NCI-H748 (cell line): ENCODE results near the gene CCDC144A.
"Not testable (repeated sequence)": the region's sequence is repeated elsewhere in the genome, so short reads cannot be mapped to it uniquely, and the experiment has no call there.

Source experiments
- DNase-seq: peaks from one replicate; lab custom pipeline; 2025; ENCODE audit not compliant: unreplicated experiment; lab: John Stamatoyannopoulos, UW

Gene CCDC144A

GRCh38 chr17:16818821-16819683 lies 129.0 kb downstream of the CCDC144A start:
- DNase-seq = no peak

DNA sequence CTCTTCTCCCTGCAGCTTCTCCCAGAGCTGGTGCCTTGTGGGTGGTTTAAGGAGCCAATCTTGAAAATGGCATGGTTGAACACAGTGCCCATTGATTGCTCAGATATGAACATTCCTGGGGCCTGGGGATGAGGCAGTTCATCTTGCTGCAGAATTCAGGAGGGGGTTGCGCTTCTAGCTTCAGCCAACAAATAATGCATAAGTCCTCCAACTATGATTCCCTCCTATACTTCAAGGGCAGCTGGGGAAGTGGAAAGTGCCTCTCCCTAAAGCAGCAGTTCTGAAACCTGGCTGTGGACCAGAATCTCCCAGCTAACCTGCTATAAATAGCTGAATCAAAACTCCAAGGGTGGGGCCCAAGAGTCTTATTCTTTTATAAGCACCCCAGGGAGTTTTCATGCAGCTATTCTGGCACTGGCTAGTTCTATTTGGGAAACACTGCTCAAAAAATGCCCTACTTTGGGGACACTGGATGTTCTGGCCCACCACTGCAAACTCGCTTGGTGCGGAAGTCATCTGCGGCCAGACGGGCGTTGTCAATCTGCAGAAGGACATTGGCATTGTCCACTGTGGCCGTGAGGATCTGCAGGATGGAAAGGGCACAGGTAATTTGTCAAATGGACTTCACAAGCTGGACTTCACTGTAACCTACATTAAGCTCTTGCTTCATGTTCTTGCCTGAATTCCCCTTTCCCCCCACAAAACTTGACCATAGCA lies 130.3 kb downstream of the CCDC144A start:
- no peak for DNase-seq

- DNase-seq = no peak
Measured at GRCh38 chr17:16820979-16821543, 131.0 kb downstream of the CCDC144A start.

DNA sequence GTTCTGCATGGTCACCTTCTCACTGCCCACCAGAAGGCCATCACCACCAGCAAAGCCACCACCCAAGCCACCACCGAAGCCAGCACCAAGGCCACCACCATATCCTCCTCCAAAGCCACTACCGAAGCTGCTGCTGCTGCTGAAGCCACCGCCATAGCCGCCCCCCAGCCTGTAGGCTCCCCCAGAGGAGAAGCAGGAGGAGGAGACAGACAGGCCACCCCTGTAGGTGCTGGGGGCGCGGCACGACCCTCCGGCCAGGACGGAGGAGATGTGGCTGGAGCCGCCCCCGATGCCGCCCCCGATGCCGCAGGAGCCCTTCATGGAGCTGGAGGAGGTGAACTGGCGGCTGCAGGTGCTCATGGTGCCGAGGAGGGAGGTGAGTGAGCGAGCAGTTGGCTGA lies 132.1 kb downstream of the CCDC144A start:
- not testable (repeated sequence) for DNase-seq

GRCh38 chr17:16823768-16824406 lies 133.8 kb downstream of the CCDC144A start:
- not testable (repeated sequence) for DNase-seq
